ENCODE results near the gene RPL41.

The RPL41 gene

DNA sequence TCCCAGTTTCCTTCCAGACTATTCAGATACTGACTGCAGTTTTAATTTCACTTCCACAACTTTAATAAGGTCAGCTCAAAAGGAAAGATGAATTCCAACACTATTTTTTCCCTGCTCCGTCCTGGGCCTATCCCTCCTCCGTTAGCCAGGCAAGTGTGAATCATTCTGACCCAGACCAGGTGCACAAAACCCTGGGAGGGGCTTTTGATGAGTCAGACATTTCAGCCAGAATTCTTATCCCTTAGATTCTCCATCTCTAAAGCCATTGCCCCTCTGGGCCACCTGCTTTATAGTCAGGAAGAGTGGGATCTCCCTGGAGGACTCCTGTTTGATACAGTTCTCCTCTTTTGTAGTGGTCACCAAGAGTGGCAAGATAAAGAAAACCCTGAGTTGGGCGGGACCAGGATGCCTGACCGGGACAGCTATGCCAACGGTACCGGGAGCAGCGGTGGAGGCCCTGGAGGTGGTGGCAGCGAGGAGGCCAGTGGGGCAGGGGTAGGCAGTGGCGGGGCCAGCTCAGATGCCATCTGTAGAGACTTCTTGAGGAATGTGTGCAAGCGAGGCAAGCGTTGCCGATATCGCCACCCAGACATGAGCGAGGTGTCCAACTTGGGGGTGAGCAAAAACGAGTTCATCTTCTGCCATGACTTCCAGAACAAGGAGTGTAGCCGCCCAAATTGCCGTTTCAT lies 3.9 kb downstream of the RPL41 start:
- Histone ChIP-seq H3K4me3 (ENCODE audit: low read length) (no peak overlapping the region), H3K27me3 (ENCODE audit: control insufficient read depth, insufficient read depth, low read length) (no peaks in the 10 kb centered on the region), H3K9me3 (ENCODE audit: control insufficient read depth, low read length) (no peaks in the 10 kb centered on the region), H3K9ac (ENCODE audit: low read length) (no peak overlapping the region), H3K4me1 (ENCODE audit: control insufficient read depth, insufficient read depth, low read length) (peaks cover 13% of the 10 kb centered on the region), H3K36me3 (ENCODE audit: control insufficient read depth, insufficient read depth, low read length) (no peaks in the 10 kb centered on the region)

DNA sequence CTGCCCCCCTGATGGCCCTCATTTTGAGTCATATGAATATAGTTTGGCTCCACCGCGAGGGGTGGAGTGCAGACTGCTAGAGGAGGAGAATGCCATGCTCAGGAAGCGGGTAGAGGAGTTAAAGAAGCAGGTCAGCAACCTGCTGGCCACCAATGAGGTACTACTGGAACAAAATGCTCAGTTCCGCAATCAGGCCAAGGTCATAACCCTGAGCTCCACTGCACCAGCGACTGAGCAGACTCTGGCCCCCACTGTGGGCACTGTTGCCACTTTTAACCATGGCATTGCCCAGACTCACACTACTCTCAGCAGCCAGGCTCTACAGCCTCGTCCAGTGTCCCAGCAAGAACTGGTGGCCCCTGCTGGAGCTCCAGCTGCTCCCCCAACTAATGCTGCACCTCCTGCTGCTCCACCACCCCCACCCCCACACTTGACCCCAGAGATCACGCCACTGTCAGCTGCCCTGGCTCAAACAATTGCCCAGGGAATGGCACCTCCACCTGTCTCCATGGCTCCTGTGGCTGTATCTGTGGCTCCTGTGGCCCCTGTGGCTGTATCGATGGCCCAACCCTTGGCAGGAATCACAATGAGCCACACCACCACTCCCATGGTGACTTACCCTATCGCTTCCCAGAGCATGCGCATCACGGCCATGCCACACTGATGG lies 4.9 kb downstream of the RPL41 start:
- Histone ChIP-seq H3K9me3 (ENCODE audit: control insufficient read depth, low read length) (no peaks in the 10 kb centered on the region), H3K4me1 (ENCODE audit: control insufficient read depth, insufficient read depth, low read length) (peaks cover 15% of the 10 kb centered on the region), H3K4me3 (ENCODE audit: low read length) (no peak overlapping the region), H3K27me3 (ENCODE audit: control insufficient read depth, insufficient read depth, low read length) (no peaks in the 10 kb centered on the region), H3K36me3 (ENCODE audit: control insufficient read depth, insufficient read depth, low read length) (no peaks in the 10 kb centered on the region), H3K9ac (ENCODE audit: low read length) (no peak overlapping the region)

DNA sequence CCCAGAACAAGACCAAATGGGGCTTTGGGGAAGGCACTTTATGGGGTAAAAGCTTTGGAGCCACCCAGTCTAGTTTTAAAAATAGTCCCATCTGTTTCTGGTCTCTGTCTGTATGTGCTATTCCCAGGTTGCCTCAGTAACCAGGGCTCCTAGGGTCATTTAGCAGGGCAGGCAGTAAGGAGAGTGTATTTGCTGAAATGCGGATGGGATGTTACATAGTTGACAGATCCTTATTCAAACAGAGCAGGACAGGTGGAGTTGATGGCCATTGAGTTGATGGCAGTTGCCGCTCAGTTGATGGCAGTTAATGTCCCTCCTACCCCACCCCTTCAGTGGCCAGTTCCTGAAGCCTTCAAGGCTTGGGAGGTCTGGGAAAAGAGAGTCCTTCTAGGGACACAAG lies 6.2 kb downstream of the RPL41 start:
- H3K4me1 ChIP-seq (ENCODE audit: control insufficient read depth, insufficient read depth, low read length) = peaks cover 25% of the 10 kb centered on the region

DNA sequence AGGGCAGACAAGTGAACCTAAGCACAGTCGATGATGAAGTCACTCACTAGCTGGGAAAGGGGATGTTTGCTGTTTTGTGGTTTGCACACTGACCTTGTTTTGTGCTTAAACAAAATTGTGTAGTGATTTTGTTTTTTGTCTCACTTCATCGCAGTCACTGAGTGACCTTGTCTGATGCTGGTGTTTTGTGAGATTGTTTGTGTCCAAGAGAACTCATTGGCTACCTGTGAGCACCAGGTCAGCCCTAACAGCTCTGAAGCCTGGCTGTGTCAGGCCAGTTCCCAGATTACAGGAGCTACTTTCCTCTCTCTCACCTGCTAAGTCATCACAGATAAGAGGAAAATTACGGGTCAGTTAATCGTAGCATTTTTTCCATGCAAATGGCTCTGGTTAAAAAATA lies 7.7 kb downstream of the RPL41 start:
- H3K27me3 ChIP-seq (ENCODE audit: control insufficient read depth, insufficient read depth, low read length) = no peaks in the 10 kb centered on the region
- peaks cover 23% of the 10 kb centered on the region for H3K4me1 ChIP-seq (ENCODE audit: control insufficient read depth, insufficient read depth, low read length)
- H3K36me3 ChIP-seq (ENCODE audit: control insufficient read depth, insufficient read depth, low read length) = no peaks in the 10 kb centered on the region
- no peaks in the 10 kb centered on the region for H3K9me3 ChIP-seq (ENCODE audit: control insufficient read depth, low read length)
- H3K4me3 ChIP-seq (ENCODE audit: low read length) = no peak overlapping the region
- no peak overlapping the region for H3K9ac ChIP-seq (ENCODE audit: low read length)

More for the DNA sequence above, 6.2 kb downstream of the RPL41 start:
- no peak overlapping the region for H3K4me3 ChIP-seq (ENCODE audit: low read length)
- no peak overlapping the region for H3K9ac ChIP-seq (ENCODE audit: low read length)
- no peaks in the 10 kb centered on the region for H3K9me3 ChIP-seq (ENCODE audit: control insufficient read depth, low read length)
- no peaks in the 10 kb centered on the region for H3K36me3 ChIP-seq (ENCODE audit: control insufficient read depth, insufficient read depth, low read length)
- H3K27me3 ChIP-seq (ENCODE audit: control insufficient read depth, insufficient read depth, low read length) = no peaks in the 10 kb centered on the region

DNA sequence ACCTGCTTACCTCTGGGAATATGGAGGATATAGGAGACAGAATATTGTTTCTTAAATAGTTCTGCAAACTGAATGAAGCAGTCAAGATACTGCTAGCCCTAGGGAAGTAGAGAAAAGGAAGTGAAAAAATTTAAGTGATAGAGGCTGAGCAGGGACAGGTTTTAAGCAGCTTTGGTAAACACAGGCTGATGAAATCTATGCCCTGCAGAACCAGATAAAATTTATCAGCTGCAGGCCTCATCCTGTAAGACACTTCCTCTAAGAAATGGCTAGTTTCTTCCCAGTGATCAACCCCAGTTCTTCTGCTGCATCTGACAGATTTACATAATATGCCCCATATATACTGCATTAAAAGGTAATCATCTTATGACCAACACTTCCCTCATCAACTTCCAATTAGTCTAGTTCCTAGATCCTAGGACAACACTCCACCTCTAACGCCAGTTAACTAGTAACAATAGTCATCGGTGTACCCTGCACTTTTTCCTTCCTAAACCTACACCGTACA lies 10.4 kb downstream of the RPL41 start:
- Histone ChIP-seq H3K4me3 (ENCODE audit: low read length) (no peak overlapping the region), H3K4me1 (ENCODE audit: control insufficient read depth, insufficient read depth, low read length) (peaks cover 22% of the 10 kb centered on the region), H3K9ac (ENCODE audit: low read length) (peak overlapping the region; percentile 48), H3K27me3 (ENCODE audit: control insufficient read depth, insufficient read depth, low read length) (no peaks in the 10 kb centered on the region), H3K36me3 (ENCODE audit: control insufficient read depth, insufficient read depth, low read length) (peaks cover 8% of the 10 kb centered on the region), H3K9me3 (ENCODE audit: control insufficient read depth, low read length) (no peaks in the 10 kb centered on the region)

DNA sequence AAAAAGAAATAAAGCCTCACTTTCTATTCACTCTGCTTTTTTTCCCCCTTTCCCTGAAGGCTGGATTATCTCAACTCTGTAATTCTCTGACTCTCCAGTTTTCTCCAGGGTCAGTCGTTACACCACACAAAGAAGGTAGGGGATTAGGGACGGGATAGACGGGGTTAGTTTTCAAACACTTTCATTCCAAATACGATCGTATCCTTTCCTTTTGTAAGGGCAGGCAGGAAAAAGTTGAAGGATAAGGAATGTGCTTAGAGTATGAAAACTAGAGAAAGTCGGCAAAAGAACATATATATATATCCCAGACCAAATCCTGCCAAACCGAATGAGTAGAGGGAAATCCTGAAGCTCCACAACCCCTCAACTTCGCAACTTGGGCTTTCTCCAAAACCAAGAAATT lies 11.1 kb downstream of the RPL41 start:
- H3K4me1 ChIP-seq (ENCODE audit: control insufficient read depth, insufficient read depth, low read length) = peaks cover 22% of the 10 kb centered on the region
- no peaks in the 10 kb centered on the region for H3K9me3 ChIP-seq (ENCODE audit: control insufficient read depth, low read length)
- no peaks in the 10 kb centered on the region for H3K27me3 ChIP-seq (ENCODE audit: control insufficient read depth, insufficient read depth, low read length)
- peak overlapping the region; percentile 1 for H3K4me3 ChIP-seq (ENCODE audit: low read length)
- peak overlapping the region; percentile 48 for H3K9ac ChIP-seq (ENCODE audit: low read length)
- H3K36me3 ChIP-seq (ENCODE audit: control insufficient read depth, insufficient read depth, low read length) = peaks cover 14% of the 10 kb centered on the region

DNA sequence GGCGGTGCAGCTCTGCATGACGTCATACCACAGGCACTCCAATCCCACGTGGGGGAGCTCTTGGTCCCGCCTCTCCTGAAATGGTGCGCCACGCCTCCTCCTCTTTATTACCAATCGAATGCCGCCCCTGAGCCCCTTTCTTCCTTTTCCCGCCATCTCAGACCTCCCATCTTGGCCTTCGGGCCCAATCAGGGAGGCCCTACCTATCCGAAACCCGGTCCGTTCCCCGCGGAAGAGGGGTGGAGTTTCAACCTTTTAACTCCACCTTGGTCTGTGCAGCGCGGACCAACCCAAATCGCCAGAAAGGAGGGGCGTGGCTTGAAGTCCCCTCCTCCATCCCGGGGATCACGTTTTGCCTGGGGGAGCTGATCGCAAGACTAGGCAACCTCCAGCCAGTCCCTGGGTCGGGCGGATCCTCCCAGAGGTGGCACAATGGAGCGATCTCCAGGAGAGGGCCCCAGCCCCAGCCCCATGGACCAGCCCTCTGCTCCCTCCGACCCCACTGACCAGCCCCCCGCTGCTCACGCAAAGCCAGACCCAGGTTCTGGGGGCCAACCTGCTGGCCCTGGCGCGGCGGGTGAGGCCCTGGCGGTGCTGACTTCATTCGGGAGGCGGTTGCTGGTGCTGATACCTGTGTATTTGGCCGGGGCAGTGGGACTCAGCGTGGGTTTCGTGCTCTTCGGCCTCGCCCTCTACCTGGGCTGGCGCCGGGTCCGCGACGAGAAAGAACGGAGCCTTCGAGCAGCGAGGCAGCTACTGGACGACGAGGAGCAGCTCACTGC lies 11.6 kb downstream of the RPL41 start, which contains the start of gene ESYT1:
Gene ESYT1, plus strand, starts transcription at position 380 of the 782 bp plus-strand sequence. Its CDS starts 53 bp downstream, at position 433.
- H3K9me3 ChIP-seq (ENCODE audit: control insufficient read depth, low read length) = no peaks in the 10 kb centered on the region
- H3K4me3 ChIP-seq (ENCODE audit: low read length) = peak within 1 kb of the TSS; percentile 83
- peaks cover 22% of the 10 kb centered on the region for H3K4me1 ChIP-seq (ENCODE audit: control insufficient read depth, insufficient read depth, low read length)
- H3K9ac ChIP-seq (ENCODE audit: low read length) = peak within 1 kb of the TSS; percentile 79
- peaks cover 14% of the 10 kb centered on the region for H3K36me3 ChIP-seq (ENCODE audit: control insufficient read depth, insufficient read depth, low read length)
- no peaks in the 10 kb centered on the region for H3K27me3 ChIP-seq (ENCODE audit: control insufficient read depth, insufficient read depth, low read length)

DNA sequence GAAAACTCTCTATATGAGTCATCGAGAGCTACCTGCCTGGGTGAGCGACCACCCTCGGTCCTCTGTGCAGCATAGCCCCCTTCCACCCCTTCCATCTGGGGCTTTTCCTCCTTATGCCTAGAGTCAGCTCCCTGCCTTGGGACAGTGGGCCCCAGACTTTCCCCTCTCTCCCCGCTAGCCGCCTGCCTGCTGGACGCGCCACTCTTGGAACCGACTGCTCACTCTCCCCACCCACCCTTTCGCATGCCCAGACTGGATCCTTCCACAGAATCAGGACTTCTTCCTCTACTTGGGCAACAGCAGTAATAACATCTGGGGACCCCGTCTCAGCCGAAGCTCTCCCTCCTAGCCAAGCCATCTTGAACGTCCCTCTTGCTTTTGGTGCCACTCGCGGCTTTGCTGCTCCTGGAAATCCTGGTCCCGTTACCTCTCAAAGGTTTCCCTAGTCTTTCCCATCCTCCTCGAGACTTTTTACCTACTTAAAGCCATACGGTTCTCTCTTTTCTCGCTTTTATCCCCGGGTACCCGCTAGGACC lies 12.3 kb downstream of the RPL41 start:
- H3K4me1 ChIP-seq (ENCODE audit: control insufficient read depth, insufficient read depth, low read length) = peaks cover 22% of the 10 kb centered on the region

DNA sequence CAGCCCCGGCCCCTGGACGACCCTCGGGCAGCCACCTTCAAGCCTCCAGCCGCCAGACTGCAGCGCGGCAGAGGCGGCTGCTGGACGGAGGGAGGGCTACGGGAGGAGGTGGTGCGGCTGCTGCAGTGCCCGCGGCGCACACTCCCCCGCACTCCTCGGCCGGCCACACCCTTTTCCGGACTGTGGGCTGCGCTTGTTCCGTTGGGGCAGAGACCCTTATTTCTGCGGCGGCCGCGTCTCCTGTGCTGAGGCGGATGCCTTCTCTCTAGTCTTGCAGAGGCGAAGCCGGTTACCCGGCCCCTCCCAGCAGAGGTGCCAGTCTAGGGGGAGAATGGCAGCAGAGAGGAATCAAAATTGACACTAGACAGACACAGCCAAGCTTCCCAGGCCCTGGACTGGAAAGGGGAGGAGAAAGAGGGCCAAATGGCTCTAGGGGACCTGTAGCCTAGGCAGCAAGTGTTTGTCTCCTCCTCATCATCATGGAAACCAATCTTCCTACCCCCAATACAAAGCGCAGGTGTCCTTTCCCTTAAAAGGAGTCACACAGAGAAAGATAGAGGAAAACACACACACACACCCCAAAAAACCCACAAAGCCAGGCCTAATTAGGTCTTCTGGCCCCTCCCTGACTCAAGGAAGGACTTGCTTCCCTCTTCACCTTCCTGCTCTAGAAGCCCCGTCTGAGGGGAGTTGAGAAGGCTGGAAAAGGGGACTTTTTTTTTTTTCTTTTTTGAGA lies 12.9 kb downstream of the RPL41 start:
- Histone ChIP-seq H3K4me3 (ENCODE audit: low read length) (peak overlapping the region; percentile 83), H3K9ac (ENCODE audit: low read length) (peak overlapping the region; percentile 79), H3K36me3 (ENCODE audit: control insufficient read depth, insufficient read depth, low read length) (peaks cover 21% of the 10 kb centered on the region), H3K4me1 (ENCODE audit: control insufficient read depth, insufficient read depth, low read length) (peaks cover 22% of the 10 kb centered on the region), H3K9me3 (ENCODE audit: control insufficient read depth, low read length) (no peaks in the 10 kb centered on the region), H3K27me3 (ENCODE audit: control insufficient read depth, insufficient read depth, low read length) (no peaks in the 10 kb centered on the region)

More for the DNA sequence above, 12.3 kb downstream of the RPL41 start:
- peak overlapping the region; percentile 79 for H3K9ac ChIP-seq (ENCODE audit: low read length)
- H3K27me3 ChIP-seq (ENCODE audit: control insufficient read depth, insufficient read depth, low read length) = no peaks in the 10 kb centered on the region
- no peaks in the 10 kb centered on the region for H3K9me3 ChIP-seq (ENCODE audit: control insufficient read depth, low read length)
- peaks cover 15% of the 10 kb centered on the region for H3K36me3 ChIP-seq (ENCODE audit: control insufficient read depth, insufficient read depth, low read length)
- peak overlapping the region; percentile 83 for H3K4me3 ChIP-seq (ENCODE audit: low read length)

DNA sequence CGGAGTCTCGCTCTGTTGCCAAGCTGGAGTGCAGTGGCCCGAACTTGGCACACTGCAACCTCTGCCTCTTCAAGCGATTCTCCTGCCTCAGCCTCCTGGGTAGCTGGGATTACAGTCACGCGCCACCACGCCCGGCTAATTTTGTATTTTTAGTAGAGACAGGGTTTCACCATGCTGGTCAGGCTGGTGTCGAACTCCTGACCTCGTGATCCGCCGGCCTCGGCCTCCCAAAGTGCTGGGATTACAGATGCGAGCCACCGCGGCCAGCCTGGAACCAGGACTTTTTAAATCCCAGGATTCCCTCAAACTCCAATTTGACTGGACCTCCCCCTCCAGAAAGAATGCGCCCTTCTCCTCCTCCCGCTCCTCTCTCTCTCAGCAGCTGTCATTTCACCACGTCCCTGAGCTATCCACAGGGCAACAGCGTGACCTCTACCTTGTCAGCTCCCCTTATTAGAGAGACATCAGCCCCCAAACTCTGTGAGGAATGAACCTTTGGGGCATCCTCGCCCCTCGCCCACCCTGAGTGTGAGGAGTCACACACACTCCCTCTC lies 13.6 kb downstream of the RPL41 start:
- Histone ChIP-seq H3K4me1 (ENCODE audit: control insufficient read depth, insufficient read depth, low read length) (peaks cover 22% of the 10 kb centered on the region), H3K4me3 (ENCODE audit: low read length) (no peak overlapping the region), H3K36me3 (ENCODE audit: control insufficient read depth, insufficient read depth, low read length) (peaks cover 23% of the 10 kb centered on the region), H3K9me3 (ENCODE audit: control insufficient read depth, low read length) (no peaks in the 10 kb centered on the region), H3K27me3 (ENCODE audit: control insufficient read depth, insufficient read depth, low read length) (no peaks in the 10 kb centered on the region), H3K9ac (ENCODE audit: low read length) (peak overlapping the region; percentile 79)

DNA sequence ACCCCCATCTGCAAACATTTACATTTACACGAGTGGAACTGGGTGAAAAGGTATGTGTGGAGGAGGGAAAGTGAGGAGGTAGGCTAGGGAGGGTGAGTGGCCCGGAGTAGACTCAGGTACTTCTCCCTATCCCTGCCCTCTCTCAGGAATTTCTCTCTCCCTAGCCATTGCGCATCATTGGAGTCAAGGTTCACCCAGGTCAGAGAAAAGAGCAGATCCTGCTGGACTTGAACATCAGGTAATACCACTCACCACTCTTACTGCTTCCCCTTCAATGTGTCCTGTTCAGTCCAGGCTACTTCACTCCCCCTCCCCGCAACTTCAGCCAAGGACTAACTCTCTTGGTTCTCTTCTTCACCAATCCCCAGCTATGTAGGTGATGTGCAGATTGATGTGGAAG lies 14.4 kb downstream of the RPL41 start:
- Histone ChIP-seq H3K4me1 (ENCODE audit: control insufficient read depth, insufficient read depth, low read length) (peaks cover 22% of the 10 kb centered on the region), H3K27me3 (ENCODE audit: control insufficient read depth, insufficient read depth, low read length) (no peaks in the 10 kb centered on the region), H3K36me3 (ENCODE audit: control insufficient read depth, insufficient read depth, low read length) (peaks cover 23% of the 10 kb centered on the region), H3K9me3 (ENCODE audit: control insufficient read depth, low read length) (no peaks in the 10 kb centered on the region), H3K4me3 (ENCODE audit: low read length) (no peak overlapping the region), H3K9ac (ENCODE audit: low read length) (no peak overlapping the region)
